Measurements from ENCODE around the gene CDK19. TPM values are rescaled to one million over a fixed set of nuclear protein-coding genes. Genes with fewer than 3 reads are reported as not detected.

Gene CDK19
- total RNA-seq, 1 donor from 2014 or later: 21.8 TPM

DNA sequence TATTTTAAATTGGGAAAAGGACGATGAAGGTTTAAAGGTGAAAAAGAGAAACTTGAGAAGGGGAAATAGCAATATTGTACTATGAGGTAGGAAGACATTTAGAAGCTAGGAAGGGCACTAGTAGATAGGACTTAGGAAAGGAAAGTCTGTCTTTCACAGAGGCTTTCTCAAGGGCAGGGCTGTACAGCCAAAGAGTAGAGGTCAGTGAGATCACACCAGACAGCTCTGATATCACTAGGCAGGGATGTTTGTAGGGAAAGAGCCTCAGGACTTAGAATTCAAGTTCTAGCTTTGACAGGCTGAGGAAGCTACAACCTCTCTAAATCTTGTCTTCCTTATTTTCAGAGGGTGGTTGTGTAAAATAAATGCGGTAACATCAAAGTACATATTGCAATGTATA lies 178.5 kb downstream of the CDK19 start:
- H3K27me3 ChIP-seq (ENCODE audit: insufficient read depth, low read length): no peaks in the 10 kb centered on the region
- Mint-ChIP-seq H3K4me1 (ENCODE audit: low read depth, unreplicated experiment) (peaks cover 8% of the 10 kb centered on the region), H3K4me3 (ENCODE audit: unreplicated experiment) (no peak overlapping the region), H3K27ac (ENCODE audit: unreplicated experiment) (no peak overlapping the region), H3K27me3 (ENCODE audit: low read depth, unreplicated experiment) (no peaks in the 10 kb centered on the region), H3K36me3 (ENCODE audit: low read depth, unreplicated experiment) (peaks cover 8% of the 10 kb centered on the region), H3K9me3 (ENCODE audit: unreplicated experiment) (no peaks in the 10 kb centered on the region)
- DNase-seq (ENCODE audit: low read depth): no peak
- H3K4me1 ChIP-seq (ENCODE audit: insufficient read depth, low read length): no peaks in the 10 kb centered on the region
- no peak overlapping the region for H3K4me2 ChIP-seq (ENCODE audit: low read length)
- no peaks in the 10 kb centered on the region for H4K20me1 ChIP-seq (ENCODE audit: insufficient read depth, low read length)
- no peaks in the 10 kb centered on the region for H3K9me3 ChIP-seq (ENCODE audit: insufficient read depth, low read depth, low read length)
- H2AFZ ChIP-seq (ENCODE audit: low read depth, low read length): no peak overlapping the region
- no peak overlapping the region for H3K4me3 ChIP-seq (ENCODE audit: insufficient read depth, low read depth, low read length)
- no peaks in the 10 kb centered on the region for H3K36me3 ChIP-seq (ENCODE audit: insufficient read depth, low read length)
- TF ChIP-seq, protein P1, sequence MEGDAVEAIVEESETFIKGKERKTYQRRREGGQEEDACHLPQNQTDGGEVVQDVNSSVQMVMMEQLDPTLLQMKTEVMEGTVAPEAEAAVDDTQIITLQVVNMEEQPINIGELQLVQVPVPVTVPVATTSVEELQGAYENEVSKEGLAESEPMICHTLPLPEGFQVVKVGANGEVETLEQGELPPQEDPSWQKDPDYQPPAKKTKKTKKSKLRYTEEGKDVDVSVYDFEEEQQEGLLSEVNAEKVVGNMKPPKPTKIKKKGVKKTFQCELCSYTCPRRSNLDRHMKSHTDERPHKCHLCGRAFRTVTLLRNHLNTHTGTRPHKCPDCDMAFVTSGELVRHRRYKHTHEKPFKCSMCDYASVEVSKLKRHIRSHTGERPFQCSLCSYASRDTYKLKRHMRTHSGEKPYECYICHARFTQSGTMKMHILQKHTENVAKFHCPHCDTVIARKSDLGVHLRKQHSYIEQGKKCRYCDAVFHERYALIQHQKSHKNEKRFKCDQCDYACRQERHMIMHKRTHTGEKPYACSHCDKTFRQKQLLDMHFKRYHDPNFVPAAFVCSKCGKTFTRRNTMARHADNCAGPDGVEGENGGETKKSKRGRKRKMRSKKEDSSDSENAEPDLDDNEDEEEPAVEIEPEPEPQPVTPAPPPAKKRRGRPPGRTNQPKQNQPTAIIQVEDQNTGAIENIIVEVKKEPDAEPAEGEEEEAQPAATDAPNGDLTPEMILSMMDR (IDR thresholded peaks at IDR 0.05; ENCODE audit: insufficient read depth, low read depth, low read length): no peak
- no peak for TF ChIP-seq EZH2 (IDR thresholded peaks at IDR 0.05; ENCODE audit: insufficient read depth, low read length)
- no peak overlapping the region for H3K27ac ChIP-seq (ENCODE audit: low read depth, low read length)
- H3K79me2 ChIP-seq (ENCODE audit: insufficient read depth, low read length): no peaks in the 10 kb centered on the region
- FAIRE-seq: no peak
- H3K9ac ChIP-seq (ENCODE audit: low read length): no peak overlapping the region

DNA sequence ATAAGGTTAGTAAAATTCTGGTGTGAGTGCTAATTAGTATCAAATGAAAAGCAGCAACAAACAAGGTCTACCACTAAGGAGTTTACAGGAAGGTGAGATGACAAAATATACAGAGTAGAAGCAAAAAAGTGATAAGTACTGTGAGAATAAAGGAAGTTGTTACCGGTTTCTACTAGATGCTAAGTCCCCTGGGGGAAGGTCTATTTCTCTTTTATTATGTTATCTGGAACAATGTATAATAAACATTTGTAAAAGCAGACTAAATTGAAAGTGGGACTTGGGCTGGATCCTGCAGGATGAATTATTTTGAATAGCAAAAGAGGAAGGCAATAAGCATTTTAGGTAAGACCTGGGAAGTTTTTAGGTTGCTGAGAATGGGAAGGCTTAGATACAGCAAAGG lies 180.2 kb downstream of the CDK19 start:
- no peaks in the 10 kb centered on the region for H3K9me3 ChIP-seq (ENCODE audit: insufficient read depth, low read depth, low read length)
- no peak overlapping the region for H2AFZ ChIP-seq (ENCODE audit: low read depth, low read length)
- H3K4me2 ChIP-seq (ENCODE audit: low read length): no peak overlapping the region
- H3K27me3 Mint-ChIP-seq (ENCODE audit: low read depth, unreplicated experiment): no peaks in the 10 kb centered on the region
- no peaks in the 10 kb centered on the region for H3K27me3 ChIP-seq (ENCODE audit: insufficient read depth, low read length)
- H3K4me3 ChIP-seq (ENCODE audit: insufficient read depth, low read depth, low read length): no peak overlapping the region
- H3K36me3 Mint-ChIP-seq (ENCODE audit: low read depth, unreplicated experiment): peaks cover 5% of the 10 kb centered on the region
- no peak for FAIRE-seq
- H3K4me3 Mint-ChIP-seq (ENCODE audit: unreplicated experiment): no peak overlapping the region
- H4K20me1 ChIP-seq (ENCODE audit: insufficient read depth, low read length): no peaks in the 10 kb centered on the region
- TF ChIP-seq, protein P1 (IDR thresholded peaks at IDR 0.05; ENCODE audit: insufficient read depth, low read depth, low read length): no peak
- no peak for TF ChIP-seq EZH2 (IDR thresholded peaks at IDR 0.05; ENCODE audit: insufficient read depth, low read length)
- no peak overlapping the region for H3K9ac ChIP-seq (ENCODE audit: low read length)
- H3K27ac ChIP-seq (ENCODE audit: low read depth, low read length): no peak overlapping the region
- no peak for DNase-seq (ENCODE audit: low read depth)
- H3K4me1 Mint-ChIP-seq (ENCODE audit: low read depth, unreplicated experiment): peaks cover 8% of the 10 kb centered on the region
- H3K4me1 ChIP-seq (ENCODE audit: insufficient read depth, low read length): no peaks in the 10 kb centered on the region
- no peaks in the 10 kb centered on the region for H3K36me3 ChIP-seq (ENCODE audit: insufficient read depth, low read length)
- no peaks in the 10 kb centered on the region for H3K9me3 Mint-ChIP-seq (ENCODE audit: unreplicated experiment)
- no peaks in the 10 kb centered on the region for H3K79me2 ChIP-seq (ENCODE audit: insufficient read depth, low read length)
- no peak overlapping the region for H3K27ac Mint-ChIP-seq (ENCODE audit: unreplicated experiment)

DNA sequence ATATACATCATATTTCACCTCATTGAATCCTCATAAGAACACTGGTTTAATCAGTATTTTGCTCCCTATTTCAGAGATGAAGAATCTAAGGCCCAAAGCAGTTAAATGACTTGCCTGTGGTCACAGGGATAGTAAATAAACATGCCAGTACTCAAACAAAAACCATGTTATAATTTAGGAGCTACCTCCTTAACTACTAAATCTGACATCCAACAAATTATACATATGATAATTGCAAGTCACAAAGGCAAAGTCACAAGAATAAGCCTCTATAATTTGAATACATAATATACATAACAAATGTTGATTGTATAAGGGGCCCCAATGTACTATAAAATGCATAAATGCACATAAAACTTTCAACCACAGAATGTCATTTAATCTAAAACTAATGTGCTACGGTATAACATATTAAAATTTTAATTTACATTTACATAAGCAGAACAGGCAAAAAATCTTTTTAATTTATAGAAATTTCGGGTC lies 181.5 kb downstream of the CDK19 start:
- no peak overlapping the region for H3K4me2 ChIP-seq (ENCODE audit: low read length)
- TF ChIP-seq, protein P1 (IDR thresholded peaks at IDR 0.05; ENCODE audit: insufficient read depth, low read depth, low read length): no peak
- TF ChIP-seq EZH2 (IDR thresholded peaks at IDR 0.05; ENCODE audit: insufficient read depth, low read length): no peak
- DNase-seq (ENCODE audit: low read depth) (no peak), FAIRE-seq (no peak)
- H3K27me3 ChIP-seq (ENCODE audit: insufficient read depth, low read length): no peaks in the 10 kb centered on the region
- H3K27ac ChIP-seq (ENCODE audit: low read depth, low read length): no peak overlapping the region
- Mint-ChIP-seq H3K4me1 (ENCODE audit: low read depth, unreplicated experiment) (peaks cover 10% of the 10 kb centered on the region), H3K36me3 (ENCODE audit: low read depth, unreplicated experiment) (peaks cover 2% of the 10 kb centered on the region), H3K4me3 (ENCODE audit: unreplicated experiment) (no peak overlapping the region), H3K27ac (ENCODE audit: unreplicated experiment) (no peak overlapping the region), H3K27me3 (ENCODE audit: low read depth, unreplicated experiment) (no peaks in the 10 kb centered on the region), H3K9me3 (ENCODE audit: unreplicated experiment) (no peaks in the 10 kb centered on the region)
- H3K9me3 ChIP-seq (ENCODE audit: insufficient read depth, low read depth, low read length): no peaks in the 10 kb centered on the region
- no peaks in the 10 kb centered on the region for H3K36me3 ChIP-seq (ENCODE audit: insufficient read depth, low read length)
- no peak overlapping the region for H3K9ac ChIP-seq (ENCODE audit: low read length)
- H3K4me3 ChIP-seq (ENCODE audit: insufficient read depth, low read depth, low read length): no peak overlapping the region
- no peaks in the 10 kb centered on the region for H4K20me1 ChIP-seq (ENCODE audit: insufficient read depth, low read length)
- no peaks in the 10 kb centered on the region for H3K4me1 ChIP-seq (ENCODE audit: insufficient read depth, low read length)
- no peak overlapping the region for H2AFZ ChIP-seq (ENCODE audit: low read depth, low read length)
- no peaks in the 10 kb centered on the region for H3K79me2 ChIP-seq (ENCODE audit: insufficient read depth, low read length)

All from astrocyte (in vitro differentiated cells and primary cell).